A549 (cell line): ENCODE data around the gene GBE1. TPM values are rescaled to one million over a fixed set of nuclear protein-coding genes. Genes with fewer than 3 reads are reported as not detected.
A peak's percentile ranks its signal among the peaks of the same experiment; 100 is the strongest.

Experiments used
- ATAC-seq, 2 experiments: fragments of 200-7000 bp in 1 of 2; fragments of >200 bp in 1 of 2; cut with Nextera tagmentation in 1 of 2; cut with Tn5 transposase in 1 of 2; 3 replicates each; pipeline versions ENCODE4 v1.8.0 to v1.9.1; 2018 to 2020; ENCODE audit warnings: mild to moderate bottlenecking in 1 of 2, moderate library complexity in 1 of 2
- CTCF ChIA-PET: fragments of 300-600 bp; sonication (Branson Sonifier 250); formaldehyde crosslinking; extraction: SDS; loops from one replicate; lab custom pipeline; 2021; ENCODE audit warnings: antibody characterized with exemption, inconsistent platforms; lab: Yijun Ruan, JAX
- POLR2A ChIA-PET: fragments of 350-600 bp; formaldehyde crosslinking; extraction: SDS; loops from one replicate; lab custom pipeline; 2021; ENCODE audit warnings: antibody characterized with exemption, inconsistent platforms; lab: Yijun Ruan, JAX
- DNase-seq, 2 experiments: peaks; one replicate each; pipeline versions ENCODE4 v3.0.0 to v3.0.0-alpha.2; 2011 to 2016; ENCODE audit warnings: low read depth in 1 of 2, low spot score in 1 of 2
- FAIRE-seq: peaks from 2 replicates; lab custom pipeline; 2011; peaks lifted over from hg19 to GRCh38; lab: Jason Lieb, UNC
- H3K27ac ChIP-seq, 2 experiments: fragments of >200 bp; sonication (Bioruptor Twin); formaldehyde crosslinking; 3 replicates each; pipeline ENCODE4 v1.5.1; 2016 to 2017
- H3K4me1 ChIP-seq: fragments of >200 bp; sonication (Bioruptor Twin); formaldehyde crosslinking; 3 replicates; pipeline ENCODE4 v1.6.1; 2016
- H3K4me2 ChIP-seq: fragments of >200 bp; sonication (Bioruptor Twin); formaldehyde crosslinking; 3 replicates; pipeline ENCODE4 v1.6.1; 2016
- H3K4me3 ChIP-seq: fragments of >200 bp; sonication (Bioruptor Twin); formaldehyde crosslinking; 3 replicates; pipeline ENCODE4 v1.5.1; 2016
- H3K9me3 ChIP-seq: fragments of >200 bp; sonication (Bioruptor Twin); formaldehyde crosslinking; 3 replicates; pipeline ENCODE4 v1.6.1; 2016
- CEBPB ChIP-seq, 2 experiments: fragments of >200 bp in 1 of 2; sonication (Bioruptor Twin) in 1 of 2; formaldehyde crosslinking in 1 of 2; IDR thresholded peaks; 2 replicates each; pipeline ENCODE4 v1.6.1; 2012 to 2016
- CHD2 ChIP-seq: fragments of 150-350 bp; IDR thresholded peaks from 2 replicates; pipeline ENCODE4 v1.6.1; 2014; ENCODE audit warnings: low read length; ENCODE audit not compliant: partially characterized antibody
- CHD4 ChIP-seq: fragments of 200-600 bp; sonication (generic); IDR thresholded peaks from 2 replicates; pipeline ENCODE4 v1.6.1; 2016; ENCODE audit warnings: antibody characterized with exemption, mild to moderate bottlenecking, borderline replicate concordance
- EHF ChIP-seq: fragments of 250-450 bp; sonication (Bioruptor Pico); IDR thresholded peaks from 2 replicates; pipeline ENCODE4 v1.5.0; 2020; ENCODE audit warnings: mild to moderate bottlenecking
- EP300 ChIP-seq, 2 experiments: fragments of >200 bp; sonication (Bioruptor Twin); formaldehyde crosslinking; IDR thresholded peaks; 2 replicates in 1 of 2; 3 replicates in 1 of 2; pipeline ENCODE4 v1.6.1; 2016 to 2017
- FOSB ChIP-seq: fragments of 250-450 bp; sonication (Bioruptor Pico); IDR thresholded peaks from 2 replicates; pipeline ENCODE4 v1.5.0; 2020; ENCODE audit warnings: mild to moderate bottlenecking, moderate library complexity
- FOSL2 ChIP-seq, 2 experiments: fragments of 450-650 bp in 1 of 2; fragments of >200 bp in 1 of 2; sonication (Bioruptor Twin) in 1 of 2; formaldehyde crosslinking; IDR thresholded peaks; 2 replicates each; pipeline versions ENCODE4 v1.5.0 to v1.6.1; 2016 to 2020; ENCODE audit warnings: mild to moderate bottlenecking in 1 of 2, moderate library complexity in 1 of 2
- FOXS1 ChIP-seq: fragments of 250-450 bp; sonication (Bioruptor Pico); IDR thresholded peaks from 2 replicates; pipeline ENCODE4 v1.5.0; 2020; ENCODE audit warnings: mild to moderate bottlenecking, moderate library complexity
- HOXB5 ChIP-seq: fragments of 250-450 bp; sonication (Bioruptor Pico); IDR thresholded peaks from 2 replicates; pipeline ENCODE4 v1.5.0; 2020; ENCODE audit warnings: mild to moderate bottlenecking, moderate library complexity
- JUNB ChIP-seq: fragments of >200 bp; sonication (Bioruptor Twin); formaldehyde crosslinking; IDR thresholded peaks from 2 replicates; pipeline ENCODE4 v1.6.1; 2016
- KDM1A ChIP-seq: fragments of 200-600 bp; sonication (generic); IDR thresholded peaks from 2 replicates; pipeline ENCODE4 v1.6.1; 2016; ENCODE audit warnings: low read depth, mild to moderate bottlenecking
- KDM5A ChIP-seq: fragments of 200-600 bp; sonication (generic); IDR thresholded peaks from 2 replicates; pipeline ENCODE4 v1.6.1; 2016; ENCODE audit warnings: antibody characterized with exemption, mild to moderate bottlenecking
- MAFK ChIP-seq: fragments of 450-650 bp; IDR thresholded peaks from 2 replicates; pipeline ENCODE4 v1.6.1; 2014; ENCODE audit not compliant: partially characterized antibody
- MYC ChIP-seq: IDR thresholded peaks from 2 replicates; pipeline ENCODE4 v1.6.1; 2012; ENCODE audit warnings: mild to moderate bottlenecking, inconsistent platforms, low read length, improper control_type of control experiment, borderline replicate concordance
- RFX5 ChIP-seq: fragments of 450-650 bp; IDR thresholded peaks from 2 replicates; pipeline ENCODE4 v1.7.1; 2014; ENCODE audit warnings: antibody characterized with exemption, mild to moderate bottlenecking, moderate library complexity
- SMC3 ChIP-seq: fragments of >200 bp; sonication (Bioruptor Twin); formaldehyde crosslinking; IDR thresholded peaks from 3 replicates; pipeline ENCODE4 v1.6.1; 2018; ENCODE audit warnings: inconsistent platforms
- SREBF2 ChIP-seq: fragments of 450-650 bp; IDR thresholded peaks from 2 replicates; pipeline ENCODE4 v1.6.1; 2014; ENCODE audit warnings: mild to moderate bottlenecking, moderate library complexity
- TP53 ChIP-seq: fragments of 250-450 bp; sonication (Bioruptor Pico); IDR thresholded peaks from 2 replicates; pipeline ENCODE4 v1.5.0; 2021; ENCODE audit warnings: mild to moderate bottlenecking, moderate library complexity
- USF2 ChIP-seq: fragments of 450-650 bp; IDR thresholded peaks from 2 replicates; pipeline ENCODE4 v1.6.1; 2014; ENCODE audit warnings: antibody characterized with exemption
- ZNF302 ChIP-seq: fragments of 250-450 bp; sonication (Bioruptor Pico); IDR thresholded peaks from 2 replicates; pipeline ENCODE4 v1.9.0; 2021; ENCODE audit warnings: inconsistent platforms, mild to moderate bottlenecking, moderate library complexity
- ZSCAN20 ChIP-seq: fragments of 250-450 bp; sonication (Bioruptor Pico); IDR thresholded peaks from 2 replicates; pipeline ENCODE4 v1.8.0; 2022; ENCODE audit warnings: mild to moderate bottlenecking, moderate library complexity
- WGBS: methylation state at CpG from one replicate; pipeline ENCODE4 v1.1.6; 2017; ENCODE audit errors: missing lambda C conversion rate; 5-methylcytosine and 5-hydroxymethylcytosine counted together
- polyA plus RNA-seq, 4 experiments: library from polyadenylated mRNA; depleted of rRNA in 3 of 4; stranded (reverse); fragments of >200 nt; fragmentation: RNase III in 1 of 4; extraction: RNeasy Plus Mini Kit Qiagen cat#74134 plus additional on column Dnase treatment in 1 of 4; gene quantifications; 2 replicates in 3 of 4; 3 replicates in 1 of 4; pipeline ENCODE4 v1.2.3, GENCODE V29; 2011 to 2017
- TF ChIP-seq, protein P1 (sequence below): fragments of >200 bp; sonication (Bioruptor Twin); formaldehyde crosslinking; IDR thresholded peaks from 3 replicates; pipeline ENCODE4 v1.6.1; 2016
- TF ChIP-seq, protein P2 (sequence below): fragments of >200 bp; sonication (Bioruptor Twin); formaldehyde crosslinking; IDR thresholded peaks from 2 replicates; pipeline ENCODE4 v1.6.1; 2016
- TF ChIP-seq, protein P3 (sequence below): fragments of 250-450 bp; sonication (Bioruptor Pico); IDR thresholded peaks from 2 replicates; pipeline ENCODE4 v1.5.0; 2020; ENCODE audit warnings: low read depth, mild to moderate bottlenecking, moderate library complexity

GBE1 gene
- polyA plus RNA-seq, 2 of the 4 experiments (the other 2 are of a cell fraction): 39.5 to 55.0 TPM

- TF ChIP-seq, protein P1, sequence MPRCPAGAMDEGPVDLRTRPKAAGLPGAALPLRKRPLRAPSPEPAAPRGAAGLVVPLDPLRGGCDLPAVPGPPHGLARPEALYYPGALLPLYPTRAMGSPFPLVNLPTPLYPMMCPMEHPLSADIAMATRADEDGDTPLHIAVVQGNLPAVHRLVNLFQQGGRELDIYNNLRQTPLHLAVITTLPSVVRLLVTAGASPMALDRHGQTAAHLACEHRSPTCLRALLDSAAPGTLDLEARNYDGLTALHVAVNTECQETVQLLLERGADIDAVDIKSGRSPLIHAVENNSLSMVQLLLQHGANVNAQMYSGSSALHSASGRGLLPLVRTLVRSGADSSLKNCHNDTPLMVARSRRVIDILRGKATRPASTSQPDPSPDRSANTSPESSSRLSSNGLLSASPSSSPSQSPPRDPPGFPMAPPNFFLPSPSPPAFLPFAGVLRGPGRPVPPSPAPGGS: no peak
- TF ChIP-seq SMC3: peak; percentile 54; the same call in 2 of the 3 replicates
- TF ChIP-seq FOSB: no peak
- TF ChIP-seq, protein P2, sequence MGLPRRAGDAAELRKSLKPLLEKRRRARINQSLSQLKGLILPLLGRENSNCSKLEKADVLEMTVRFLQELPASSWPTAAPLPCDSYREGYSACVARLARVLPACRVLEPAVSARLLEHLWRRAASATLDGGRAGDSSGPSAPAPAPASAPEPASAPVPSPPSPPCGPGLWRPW: no peak
- TF ChIP-seq EP300 (IDR thresholded peaks at IDR 0.05): no peak
- no peak for TF ChIP-seq TP53
- TF ChIP-seq CEBPB (IDR thresholded peaks at IDR 0.05): 0 out of 4 replicates have a peak, but pooled peaks of 1 of the 2 experiments have one; percentile 11
- TF ChIP-seq, protein P3, sequence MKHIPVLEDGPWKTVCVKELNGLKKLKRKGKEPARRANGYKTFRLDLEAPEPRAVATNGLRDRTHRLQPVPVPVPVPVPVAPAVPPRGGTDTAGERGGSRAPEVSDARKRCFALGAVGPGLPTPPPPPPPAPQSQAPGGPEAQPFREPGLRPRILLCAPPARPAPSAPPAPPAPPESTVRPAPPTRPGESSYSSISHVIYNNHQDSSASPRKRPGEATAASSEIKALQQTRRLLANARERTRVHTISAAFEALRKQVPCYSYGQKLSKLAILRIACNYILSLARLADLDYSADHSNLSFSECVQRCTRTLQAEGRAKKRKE: no peak
- TF ChIP-seq HOXB5 (CRISPR knock-in tag): no peak
- no peak for TF ChIP-seq RFX5
- no peak for TF ChIP-seq KDM1A
These were observed 270.7 kb downstream of the GBE1 start (continued) for GRCh38 chr3:81490541-81491288.

GRCh38 chr3:81485444-81485865 is 276.0 kb downstream of the GBE1 start:
- Histone ChIP-seq H3K4me1 (0 out of 3 replicates have a peak, but pooled peaks cover 5% of the 10 kb centered on the region), H3K27ac (no peak overlapping the region), H3K4me3 (no peak overlapping the region), H3K4me2 (no peak overlapping the region), H3K9me3 (no peaks in the 10 kb centered on the region)
- no peak for FAIRE-seq
- no peak for TF ChIP-seq ZSCAN20 (CRISPR knock-in tag)
- TF ChIP-seq ZNF302 (CRISPR knock-in tag): no peak
- no peak for TF ChIP-seq CHD2
- no peak for TF ChIP-seq KDM5A
- no peak for TF ChIP-seq JUNB
- TF ChIP-seq, protein P3: no peak
- no peak for TF ChIP-seq EHF (CRISPR knock-in tag)
- TF ChIP-seq USF2: no peak
- TF ChIP-seq, protein P2: no peak
- 85% methylated on average over 5 of the region's 5 CpGs for WGBS
- DNase-seq: no peak
- ATAC-seq: peak in 1 of 2 experiments; percentile 38; a peak in 2 of 6 replicates
- ChIA-PET POLR2A (no interaction called here), CTCF (interaction anchor here (0.7 to 1.0 kb wide), 4 partner anchors 11 to 68 kb away, joined by 3 read pairs; no protein-coding TSS in a partner anchor)

DNA sequence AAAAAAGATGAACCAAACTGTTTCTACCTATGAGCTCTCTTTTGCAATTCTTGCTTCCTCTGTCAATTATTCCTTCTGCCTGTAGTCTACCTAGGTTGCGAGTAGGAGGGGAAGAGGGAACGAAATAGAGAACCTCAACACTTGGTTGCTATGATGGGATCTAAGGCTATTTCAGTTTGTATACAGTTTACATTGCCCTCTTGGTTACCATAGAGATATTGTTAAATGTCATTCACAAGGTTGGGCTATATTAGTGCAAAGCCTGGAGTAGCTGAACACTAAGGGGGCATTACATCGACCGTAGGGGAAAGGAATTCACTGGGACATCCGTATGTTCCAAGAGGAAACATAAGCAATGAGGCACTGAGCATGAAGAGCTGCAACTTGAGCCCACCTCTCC is 276.9 kb downstream of the GBE1 start:
- ChIA-PET CTCF (no interaction called here), POLR2A (no interaction called here)
- no peak overlapping the region for H3K27ac ChIP-seq
- DNase-seq (no peak), FAIRE-seq (no peak), ATAC-seq (peak; percentile 24; a peak in 2 of 6 replicates)
- H3K4me3 ChIP-seq: no peak overlapping the region
- no peak for TF ChIP-seq SREBF2
- TF ChIP-seq, protein P2: no peak
- no peak for TF ChIP-seq MAFK
- no peak for TF ChIP-seq FOXS1 (CRISPR knock-in tag)
- TF ChIP-seq ZNF302 (CRISPR knock-in tag): no peak
- no peak for TF ChIP-seq CHD4
- TF ChIP-seq FOSB: no peak
- no peak for TF ChIP-seq MYC
- TF ChIP-seq FOSL2 (IDR thresholded peaks at IDR 0.05): no peak
- TF ChIP-seq FOSL2 (CRISPR knock-in tag; IDR thresholded peaks at IDR 0.05): no peak
- TF ChIP-seq CHD2: no peak
- no peak for TF ChIP-seq JUNB
- H3K4me2 ChIP-seq: no peak overlapping the region
- 0 out of 3 replicates have a peak, but pooled peaks cover 5% of the 10 kb centered on the region for H3K4me1 ChIP-seq
- H3K9me3 ChIP-seq: no peaks in the 10 kb centered on the region
- 91% methylated on average over 5 of the region's 5 CpGs for WGBS
